WTC11 (cell line): ENCODE data around the gene NPAS3.

ENCODE experiments used
- CTCF ChIP-seq: fragments of 200-600 bp; IDR thresholded peaks from 2 replicates; pipeline ENCODE4 v1.8.0; 2022; ENCODE audit warnings: antibody characterized with exemption
- ETV6 ChIP-seq: sonication (generic); formaldehyde crosslinking; IDR thresholded peaks from 2 replicates; pipeline ENCODE4 v1.8.1; 2022; ENCODE audit warnings: mild to moderate bottlenecking, missing genetic modification reagents
- STAT6 ChIP-seq: sonication (generic); formaldehyde crosslinking; conservative IDR thresholded peaks from 2 replicates; pipeline ENCODE4 v1.8.1; 2023; ENCODE audit warnings: mild to moderate bottlenecking, low read depth, missing genetic modification reagents, moderate library complexity
- USF1 ChIP-seq: sonication (generic); formaldehyde crosslinking; IDR thresholded peaks from 2 replicates; pipeline ENCODE4 v1.8.0; 2022; ENCODE audit warnings: mild to moderate bottlenecking, missing genetic modification reagents
- USF2 ChIP-seq: sonication (generic); formaldehyde crosslinking; IDR thresholded peaks from 2 replicates; pipeline ENCODE4 v1.8.1; 2023; ENCODE audit warnings: mild to moderate bottlenecking, missing genetic modification reagents, moderate library complexity

- no peak for TF ChIP-seq ETV6 (CRISPR knock-in tag)
- TF ChIP-seq USF1: no peak
- TF ChIP-seq CTCF: no peak
- no peak for TF ChIP-seq USF2 (CRISPR knock-in tag)
- no peak for TF ChIP-seq STAT6 (CRISPR knock-in tag)
These were observed 704.9 kb downstream of the NPAS3 start for GRCh38 chr14:33643426-33644181.
